Measurements from ENCODE around the gene LRRC32. TPM values are rescaled to one million over a fixed set of nuclear protein-coding genes. Genes with fewer than 3 reads are reported as not detected.

The LRRC32 gene
- total and polyA plus RNA-seq, 2 donors (not counting 1 experiment from before 2014, with no cell fraction given), result 19.2 to 103 TPM

GRCh38 chr11:76674517-76675400 lies 4.2 kb upstream of the LRRC32 start:
- no peak for DNase-seq (ENCODE audit: low read depth in 2 of 2)
- no peak overlapping the region for H2AFZ ChIP-seq (ENCODE audit: low read length)
- no peaks in the 10 kb centered on the region for H3K79me2 ChIP-seq (ENCODE audit: control insufficient read depth, insufficient read depth, low read length)
- H3K4me1 ChIP-seq (ENCODE audit: control insufficient read depth, extremely low read depth, insufficient read depth, low read length), result no peaks in the 10 kb centered on the region
- TF ChIP-seq CTCF (conservative IDR thresholded peaks at IDR 0.05 in 1 of 2, IDR thresholded peaks at IDR 0.05 in 1 of 2; ENCODE audit: low read depth in 1 of 2, low read length in 2 of 2), result no peak
- no peak for TF ChIP-seq EZH2 (IDR thresholded peaks at IDR 0.05; ENCODE audit: low read length, missing control alignments)
- H3K9ac ChIP-seq (ENCODE audit: insufficient read depth, low read length), result no peak overlapping the region
- H3K4me2 ChIP-seq (ENCODE audit: extremely low read depth, insufficient read depth, low read length), result no peak overlapping the region
- peaks cover under 1% of the 10 kb centered on the region for H3K27me3 ChIP-seq (ENCODE audit: control insufficient read depth, insufficient read depth, low read length)
- no peaks in the 10 kb centered on the region for H3K9me3 ChIP-seq (ENCODE audit: control insufficient read depth, insufficient read depth, low read depth, low read length)
- H3K4me3 ChIP-seq (replicated peaks in 1 of 4; ENCODE audit: control extremely low read depth in 1 of 4, insufficient read depth in 1 of 4, low read depth in 3 of 4, low read length in 4 of 4), result no peak overlapping the region
- H3K36me3 ChIP-seq (ENCODE audit: control insufficient read depth, insufficient read depth, low read length), result no peaks in the 10 kb centered on the region
- no peaks in the 10 kb centered on the region for H4K20me1 ChIP-seq (ENCODE audit: control insufficient read depth, extremely low read depth, insufficient read depth, low read length)
- H3K27ac ChIP-seq (ENCODE audit: insufficient read depth, low read length), result no peak overlapping the region

- no peak for DNase-seq (ENCODE audit: low read depth in 2 of 2)
- no peak for TF ChIP-seq EZH2 (IDR thresholded peaks at IDR 0.05; ENCODE audit: low read length, missing control alignments)
- no peak for TF ChIP-seq CTCF (conservative IDR thresholded peaks at IDR 0.05 in 1 of 2, IDR thresholded peaks at IDR 0.05 in 1 of 2; ENCODE audit: low read depth in 1 of 2, low read length in 2 of 2)
- H2AFZ ChIP-seq (ENCODE audit: low read length), result no peak overlapping the region
- H3K4me2 ChIP-seq (ENCODE audit: extremely low read depth, insufficient read depth, low read length), result no peak overlapping the region
- peaks cover 4% of the 10 kb centered on the region for H3K27me3 ChIP-seq (ENCODE audit: control insufficient read depth, insufficient read depth, low read length)
- no peaks in the 10 kb centered on the region for H3K9me3 ChIP-seq (ENCODE audit: control insufficient read depth, insufficient read depth, low read depth, low read length)
- H3K4me1 ChIP-seq (ENCODE audit: control insufficient read depth, extremely low read depth, insufficient read depth, low read length), result no peaks in the 10 kb centered on the region
- no peak overlapping the region for H3K27ac ChIP-seq (ENCODE audit: insufficient read depth, low read length)
- H3K36me3 ChIP-seq (ENCODE audit: control insufficient read depth, insufficient read depth, low read length), result no peaks in the 10 kb centered on the region
- H3K9ac ChIP-seq (ENCODE audit: insufficient read depth, low read length), result no peak overlapping the region
- peaks cover 12% of the 10 kb centered on the region for H3K79me2 ChIP-seq (ENCODE audit: control insufficient read depth, insufficient read depth, low read length)
- H3K4me3 ChIP-seq (replicated peaks in 1 of 4; ENCODE audit: control extremely low read depth in 1 of 4, insufficient read depth in 1 of 4, low read depth in 3 of 4, low read length in 4 of 4), result no peak overlapping the region
- H4K20me1 ChIP-seq (ENCODE audit: control insufficient read depth, extremely low read depth, insufficient read depth, low read length), result no peaks in the 10 kb centered on the region
These were observed 2.9 kb upstream of the LRRC32 start for GRCh38 chr11:76673176-76674142.
